IMR-90 (cell line): ENCODE results near the gene MIXL1. TPM values are rescaled to one million over a fixed set of nuclear protein-coding genes. Genes with fewer than 3 reads are reported as not detected.

Experiments
- ATAC-seq: fragments of 200-7000 bp; cut with Tn5 transposase; 2 replicates; pipeline ENCODE4 v1.9.1; 2020; ENCODE audit warnings: low read depth, mild to moderate bottlenecking, moderate library complexity
- BruUV-seq: library from RNA; stranded (reverse); fragments of 400-500 nt; replicated peaks from 2 replicates; lab custom pipeline; 2021; lab: Mats Ljungman, UMichigan
- CTCF ChIA-PET: fragments of 300-600 bp; formaldehyde crosslinking; extraction: SDS; loops from one replicate; lab custom pipeline; 2021; ENCODE audit warnings: antibody characterized with exemption; lab: Yijun Ruan, JAX
- POLR2A ChIA-PET: fragments of 300-600 bp; sonication (Branson Sonifier 250); formaldehyde crosslinking; loops from one replicate; lab custom pipeline; 2022; ENCODE audit warnings: antibody characterized with exemption; ENCODE audit not compliant: unreplicated experiment; lab: Charles Lee
- DNase-seq: peaks from one replicate; pipeline ENCODE4 v3.0.0; 2013
- H2AFZ ChIP-seq: replicated peaks from 2 replicates; pipeline ENCODE3; 2013; ENCODE audit warnings: low read length, mild to moderate bottlenecking; ENCODE audit not compliant: poor library complexity
- H2AK5ac ChIP-seq: 2 replicates; pipeline ENCODE4 v1.6.1; 2013; ENCODE audit warnings: low read depth, low read length, inconsistent platforms
- H2AK9ac ChIP-seq: replicated peaks from 2 replicates; pipeline ENCODE3; 2013; ENCODE audit warnings: mild to moderate bottlenecking, low read depth, low read length, moderate library complexity; ENCODE audit not compliant: poor library complexity
- H2BK120ac ChIP-seq: 2 replicates; pipeline ENCODE4 v1.6.1; 2013; ENCODE audit warnings: low read depth, low read length, inconsistent platforms
- H2BK15ac ChIP-seq: 3 replicates; pipeline ENCODE4 v1.6.1; 2013; ENCODE audit warnings: low read depth, low read length, inconsistent platforms
- H2BK20ac ChIP-seq: 2 replicates; pipeline ENCODE4 v1.6.1; 2013; ENCODE audit warnings: low read depth, mild to moderate bottlenecking, inconsistent platforms, low read length, moderate library complexity
- H2BK5ac ChIP-seq: 2 replicates; pipeline ENCODE4 v1.6.1; 2013; ENCODE audit warnings: mild to moderate bottlenecking, low read depth, low read length, inconsistent platforms; ENCODE audit not compliant: poor library complexity, severe bottlenecking
- H3K14ac ChIP-seq: replicated peaks from 2 replicates; pipeline ENCODE4 v1.6.1; 2013; ENCODE audit warnings: low read depth, low read length, inconsistent platforms
- H3K18ac ChIP-seq: 2 replicates; pipeline ENCODE4 v1.6.1; 2013; ENCODE audit warnings: low read depth, low read length, control low read depth
- H3K23ac ChIP-seq: 2 replicates; pipeline ENCODE4 v1.6.1; 2013; ENCODE audit warnings: low read depth, low read length, inconsistent platforms
- H3K27ac ChIP-seq: 2 replicates; pipeline ENCODE4 v1.5.1; 2013; ENCODE audit warnings: mild to moderate bottlenecking, control low read depth, low read length; ENCODE audit not compliant: insufficient read depth
- H3K27me3 ChIP-seq: 2 replicates; pipeline ENCODE4 v1.6.1; 2013; ENCODE audit warnings: low read length; ENCODE audit not compliant: control insufficient read depth, insufficient read depth
- H3K36me3 ChIP-seq: 2 replicates; pipeline ENCODE4 v1.6.1; 2013; ENCODE audit warnings: low read length, mixed read lengths; ENCODE audit not compliant: control insufficient read depth, insufficient read depth
- H3K4ac ChIP-seq: 2 replicates; pipeline ENCODE4 v1.6.1; 2013; ENCODE audit warnings: low read depth, low read length, inconsistent platforms
- H3K4me1 ChIP-seq: 2 replicates; pipeline ENCODE4 v1.6.1; 2013; ENCODE audit warnings: low read length, mixed read lengths; ENCODE audit not compliant: control insufficient read depth, insufficient read depth
- H3K4me2 ChIP-seq: 2 replicates; pipeline ENCODE4 v1.6.1; 2013; ENCODE audit warnings: low read depth, mild to moderate bottlenecking, control low read depth, low read length, moderate library complexity
- H3K4me3 ChIP-seq: 2 replicates; pipeline ENCODE4 v1.5.1; 2013; ENCODE audit warnings: low read depth, mild to moderate bottlenecking, control low read depth, low read length, moderate library complexity; ENCODE audit not compliant: insufficient read depth
- H3K56ac ChIP-seq: 2 replicates; pipeline ENCODE4 v1.6.1; 2013; ENCODE audit warnings: low read length, inconsistent platforms; ENCODE audit not compliant: insufficient read depth; ENCODE audit errors: extremely low read depth
- H3K79me1 ChIP-seq, 2 experiments: 2 replicates each; pipeline ENCODE4 v1.6.1; 2013; ENCODE audit warnings: low read length in 2 of 2, inconsistent platforms in 1 of 2, low read depth in 1 of 2
- H3K9ac ChIP-seq: 2 replicates; pipeline ENCODE4 v1.6.1; 2013; ENCODE audit warnings: low read depth, low read length, control low read depth
- H3K9me1 ChIP-seq: 2 replicates; pipeline ENCODE4 v1.6.1; 2013; ENCODE audit warnings: low read length, inconsistent platforms; ENCODE audit not compliant: insufficient read depth
- H3K9me3 ChIP-seq: 2 replicates; pipeline ENCODE4 v1.6.1; 2013; ENCODE audit warnings: low read length; ENCODE audit not compliant: control insufficient read depth, insufficient read depth
- H4K20me1 ChIP-seq: 2 replicates; pipeline ENCODE4 v1.6.1; 2013; ENCODE audit warnings: low read length, inconsistent platforms; ENCODE audit not compliant: insufficient read depth
- H4K5ac ChIP-seq: 2 replicates; pipeline ENCODE4 v1.6.1; 2013; ENCODE audit warnings: mild to moderate bottlenecking, low read depth, low read length, control low read depth
- H4K8ac ChIP-seq, 2 experiments: 2 replicates each; pipeline ENCODE4 v1.6.1; 2013; ENCODE audit warnings: low read depth in 2 of 2, low read length in 2 of 2, control low read depth in 1 of 2, inconsistent platforms in 1 of 2
- H4K91ac ChIP-seq: 2 replicates; pipeline ENCODE4 v1.6.1; 2013; ENCODE audit warnings: low read depth, low read length, inconsistent platforms; ENCODE audit not compliant: insufficient read depth
- BHLHE40 ChIP-seq: fragments of 150-350 bp; IDR thresholded peaks from 2 replicates; pipeline ENCODE4 v1.6.1; 2016; ENCODE audit warnings: mild to moderate bottlenecking, low read depth, low read length
- CEBPB ChIP-seq: IDR thresholded peaks from 2 replicates; pipeline ENCODE4 v1.6.1; 2012; ENCODE audit warnings: low read depth, low read length, improper control_type of control experiment
- CHD1 ChIP-seq: IDR thresholded peaks from 2 replicates; pipeline ENCODE4 v1.6.1; 2012; ENCODE audit warnings: low read depth, low read length, improper control_type of control experiment
- CTCF ChIP-seq: conservative IDR thresholded peaks from 2 replicates; pipeline ENCODE4 v1.5.1; 2012; ENCODE audit warnings: mild to moderate bottlenecking, low read depth, low read length, improper control_type of control experiment
- ELK1 ChIP-seq: fragments of 150-350 bp; IDR thresholded peaks from 2 replicates; pipeline ENCODE4 v1.6.1; 2016; ENCODE audit warnings: low read depth, mild to moderate bottlenecking, low read length, moderate library complexity, borderline replicate concordance
- FOS ChIP-seq: fragments of 150-350 bp; IDR thresholded peaks from 2 replicates; pipeline ENCODE4 v1.6.1; 2016; ENCODE audit warnings: low read depth, low read length
- MAFK ChIP-seq: IDR thresholded peaks from 2 replicates; pipeline ENCODE4 v1.6.1; 2012; ENCODE audit warnings: low read depth, low read length, improper control_type of control experiment
- MAZ ChIP-seq: IDR thresholded peaks from 2 replicates; pipeline ENCODE4 v1.6.1; 2012; ENCODE audit warnings: low read depth, mild to moderate bottlenecking, low read length, improper control_type of control experiment, moderate library complexity, borderline replicate concordance
- MXI1 ChIP-seq: IDR thresholded peaks from 2 replicates; pipeline ENCODE4 v1.6.1; 2012; ENCODE audit warnings: low read depth, mild to moderate bottlenecking, low read length, moderate library complexity, borderline replicate concordance
- NFE2L2 ChIP-seq: fragments of 150-350 bp; IDR thresholded peaks from 2 replicates; pipeline ENCODE4 v1.6.1; 2016; ENCODE audit warnings: low read depth, mild to moderate bottlenecking, low read length
- POLR2A ChIP-seq: IDR thresholded peaks from 2 replicates; pipeline ENCODE4 v1.6.1; 2012; ENCODE audit warnings: mild to moderate bottlenecking, low read depth, low read length
- RAD21 ChIP-seq: IDR thresholded peaks from 2 replicates; pipeline ENCODE4 v1.6.1; 2012; ENCODE audit warnings: low read length, improper control_type of control experiment
- RCOR1 ChIP-seq: IDR thresholded peaks from 2 replicates; pipeline ENCODE4 v1.6.1; 2012; ENCODE audit warnings: mild to moderate bottlenecking, low read length, improper control_type of control experiment; ENCODE audit not compliant: insufficient replicate concordance
- RFX5 ChIP-seq: IDR thresholded peaks from 2 replicates; pipeline ENCODE4 v1.8.0; 2012; ENCODE audit warnings: low read depth, mild to moderate bottlenecking, low read length, moderate library complexity
- SMC3 ChIP-seq: fragments of 150-350 bp; IDR thresholded peaks from 2 replicates; pipeline ENCODE4 v1.6.1; 2016; ENCODE audit warnings: low read depth, mild to moderate bottlenecking, antibody characterized with exemption, low read length, moderate library complexity
- USF2 ChIP-seq: fragments of 150-350 bp; IDR thresholded peaks from 2 replicates; pipeline ENCODE4 v1.6.1; 2017; ENCODE audit warnings: mild to moderate bottlenecking, antibody characterized with exemption, low read length, low read depth
- WGBS, 2 experiments: methylation state at CpG; one replicate each; pipeline versions ENCODE4 v1.1.5 to v1.1.7; 2013; ENCODE audit warnings: missing lambda C conversion rate in 2 of 2; ENCODE audit not compliant: insufficient read length in 1 of 2; ENCODE audit errors: extremely low coverage in 2 of 2; 5-methylcytosine and 5-hydroxymethylcytosine counted together
- dilution Hi-C: fragments of 300-500 bp; cut with HindIII; formaldehyde crosslinking; loops from one replicate; pipeline ENCODE4 v1.14.3; 2018; ENCODE audit warnings: low sequenced_read_pairs; ENCODE audit not compliant: unreplicated experiment
- in situ Hi-C: fragments of 300-500 bp; cut with MboI; formaldehyde crosslinking; loops from 3 replicates; pipeline ENCODE4 v1.14.3; 2019; ENCODE audit warnings: low sequenced_read_pairs, inconsistent platforms, mixed read lengths
- intact Hi-C: fragments of 100-400 bp; cut with micrococcal nuclease; formaldehyde crosslinking; loops from 2 replicates; pipeline ENCODE4 v1.10.0; 2022
- polyA plus RNA-seq, 3 experiments: library from polyadenylated mRNA; depleted of rRNA; stranded (reverse); fragments of >200 nt; gene quantifications; 2 replicates each; pipeline ENCODE4 v1.2.3, GENCODE V29; 2012; ENCODE audit warnings: low replicate concordance in 1 of 3
- total RNA-seq: library from RNA; depleted of rRNA; stranded (reverse); fragments of >200 nt; gene quantifications from 2 replicates; pipeline ENCODE4 v1.2.3, GENCODE V29; 2012

The MIXL1 gene
- total and polyA plus RNA-seq, 2 of the 4 experiments (the other 2 are of a cell fraction) = not detected

GRCh38 chr1:226203240-226203639 lies 20.2 kb upstream of the MIXL1 start:
- H4K20me1 ChIP-seq = no peaks in the 10 kb centered on the region
- no peak overlapping the region for H3K56ac ChIP-seq
- BruUV-seq = no TSS peak
- H3K27ac ChIP-seq = no peak overlapping the region
- no peak overlapping the region for H3K4me3 ChIP-seq
- no peaks in the 10 kb centered on the region for H3K79me1 ChIP-seq
- no peaks in the 10 kb centered on the region for H3K4me1 ChIP-seq
- H2BK20ac ChIP-seq = no peak overlapping the region
- H3K9me1 ChIP-seq = no peaks in the 10 kb centered on the region
- no peak overlapping the region for H3K9ac ChIP-seq
- H2BK5ac ChIP-seq = no peak overlapping the region
- no peak overlapping the region for H3K18ac ChIP-seq
- DNase-seq (no peak), ATAC-seq (no peak)
- no peak overlapping the region for H4K91ac ChIP-seq
- no peak overlapping the region for H3K23ac ChIP-seq
- no peaks in the 10 kb centered on the region for H3K9me3 ChIP-seq
- H3K36me3 ChIP-seq = no peaks in the 10 kb centered on the region
- no peak overlapping the region for H4K8ac ChIP-seq
- no peak overlapping the region for H2BK15ac ChIP-seq
- no peak overlapping the region for H2AK5ac ChIP-seq
- intact Hi-C loops (loop anchor here (10.0 kb wide), 1 partner anchor 132 kb away; no protein-coding TSS in a partner anchor), in situ Hi-C loops (no loop called here), dilution Hi-C loops (no loop called here)
- TF ChIP-seq CHD1 (no peak), CTCF (no peak), MXI1 (no peak), POLR2A (no peak), MAFK (no peak), RAD21 (no peak), MAZ (no peak), CEBPB (no peak), SMC3 (no peak), RFX5 (no peak), RCOR1 (no peak), FOS (no peak), BHLHE40 (no peak), NFE2L2 (no peak), USF2 (no peak), ELK1 (no peak)
- ChIA-PET POLR2A (no interaction called here), CTCF (interaction anchor here (0.6 to 0.7 kb wide), 3 partner anchors 11 to 595 kb away, joined by 3 to 6 read pairs (median 3); no protein-coding TSS in a partner anchor)
- no CpG with 5 or more reads among the region's 1 CpG for WGBS, 2 experiments
- peaks cover 8% of the 10 kb centered on the region; the same call in 1 of the 2 replicates for H3K27me3 ChIP-seq
- no peak overlapping the region for H3K4ac ChIP-seq
- no peak overlapping the region for H2AK9ac ChIP-seq
- H3K14ac ChIP-seq = no peak overlapping the region
- no peak overlapping the region for H3K4me2 ChIP-seq
- no peak overlapping the region for H4K5ac ChIP-seq
- no peak overlapping the region for H2AFZ ChIP-seq
- no peak overlapping the region for H2BK120ac ChIP-seq
